Astrocyte (in vitro differentiated cells and primary cell): Measurements from ENCODE around the gene REL. TPM values are rescaled to one million over a fixed set of nuclear protein-coding genes. Genes with fewer than 3 reads are reported as not detected.

ENCODE experiments used
- DNase-seq: peaks from one replicate; pipeline ENCODE4 v3.0.0-alpha.2; 2010; ENCODE audit warnings: low read depth
- FAIRE-seq: peaks from 2 replicates; lab custom pipeline; 2011; peaks lifted over from hg19 to GRCh38; lab: Jason Lieb, UNC
- H2AFZ ChIP-seq: 2 replicates; pipeline ENCODE4 v1.6.0; 2012; ENCODE audit warnings: low read depth, low read length, inconsistent platforms
- H3K27ac ChIP-seq: 2 replicates; pipeline ENCODE4 v1.5.1; 2011; ENCODE audit warnings: low read depth, low read length, inconsistent platforms
- H3K27me3 ChIP-seq: 2 replicates; pipeline ENCODE4 v1.6.0; 2011; ENCODE audit warnings: low read length, inconsistent platforms; ENCODE audit not compliant: insufficient read depth
- H3K36me3 ChIP-seq: 2 replicates; pipeline ENCODE4 v1.5.1; 2011; ENCODE audit warnings: low read length, inconsistent platforms; ENCODE audit not compliant: insufficient read depth
- H3K4me1 ChIP-seq: 2 replicates; pipeline ENCODE4 v1.5.1; 2011; ENCODE audit warnings: low read length, inconsistent platforms; ENCODE audit not compliant: insufficient read depth
- H3K4me2 ChIP-seq: 2 replicates; pipeline ENCODE4 v1.6.0; 2012; ENCODE audit warnings: low read length, inconsistent platforms
- H3K4me3 ChIP-seq: 2 replicates; pipeline ENCODE4 v1.5.1; 2011; ENCODE audit warnings: low read depth, mild to moderate bottlenecking, low read length, inconsistent platforms; ENCODE audit not compliant: insufficient read depth
- H3K79me2 ChIP-seq: 2 replicates; pipeline ENCODE4 v1.6.0; 2012; ENCODE audit warnings: mild to moderate bottlenecking, low read length, inconsistent platforms; ENCODE audit not compliant: insufficient read depth
- H3K9ac ChIP-seq: 2 replicates; pipeline ENCODE4 v1.6.0; 2012; ENCODE audit warnings: mild to moderate bottlenecking, low read length, inconsistent platforms
- H3K9me3 ChIP-seq: 2 replicates; pipeline ENCODE4 v1.5.1; 2012; ENCODE audit warnings: low read depth, mild to moderate bottlenecking, low read length, inconsistent platforms; ENCODE audit not compliant: insufficient read depth
- H4K20me1 ChIP-seq: 2 replicates; pipeline ENCODE4 v1.6.0; 2012; ENCODE audit warnings: low read length, inconsistent platforms; ENCODE audit not compliant: insufficient read depth
- H3K27ac Mint-ChIP-seq: one replicate; pipeline ENCODE4 v1.8.0; 2021; ENCODE audit warnings: mild to moderate bottlenecking, mixed read lengths; ENCODE audit not compliant: unreplicated experiment
- H3K27me3 Mint-ChIP-seq: one replicate; pipeline ENCODE4 v1.8.0; 2021; ENCODE audit warnings: low read depth, mixed read lengths; ENCODE audit not compliant: unreplicated experiment
- H3K36me3 Mint-ChIP-seq: one replicate; pipeline ENCODE4 v1.8.0; 2021; ENCODE audit warnings: low read depth, mixed read lengths; ENCODE audit not compliant: unreplicated experiment
- H3K4me1 Mint-ChIP-seq: one replicate; pipeline ENCODE4 v1.8.0; 2021; ENCODE audit warnings: low read depth, mixed read lengths; ENCODE audit not compliant: unreplicated experiment
- H3K4me3 Mint-ChIP-seq: one replicate; pipeline ENCODE4 v1.8.0; 2021; ENCODE audit warnings: mild to moderate bottlenecking, moderate library complexity, mixed read lengths; ENCODE audit not compliant: unreplicated experiment
- H3K9me3 Mint-ChIP-seq: one replicate; pipeline ENCODE4 v1.8.0; 2021; ENCODE audit warnings: mild to moderate bottlenecking, mixed read lengths; ENCODE audit not compliant: unreplicated experiment
- CTCF ChIP-seq: IDR thresholded peaks from 2 replicates; pipeline ENCODE4 v1.5.1; 2011; ENCODE audit warnings: low read depth, mild to moderate bottlenecking, inconsistent platforms, low read length, moderate library complexity; ENCODE audit not compliant: insufficient read depth
- EZH2 ChIP-seq: IDR thresholded peaks from 2 replicates; pipeline ENCODE4 v1.6.1; 2012; ENCODE audit warnings: mild to moderate bottlenecking, low read length, inconsistent platforms; ENCODE audit not compliant: insufficient read depth
- total RNA-seq: library from RNA; stranded (reverse); gene quantifications from 2 replicates; pipeline ENCODE4 v1.2.1, GENCODE V29; 2021

Gene REL
- total RNA-seq, 1 donor from 2014 or later = 6.5 TPM

- no peaks in the 10 kb centered on the region for H3K9me3 Mint-ChIP-seq
- Histone ChIP-seq H4K20me1 (no peaks in the 10 kb centered on the region), H2AFZ (no peak overlapping the region), H3K4me3 (no peak overlapping the region), H3K4me2 (no peak overlapping the region), H3K27ac (no peak overlapping the region), H3K36me3 (no peaks in the 10 kb centered on the region), H3K4me1 (no peaks in the 10 kb centered on the region), H3K9me3 (no peaks in the 10 kb centered on the region), H3K27me3 (no peaks in the 10 kb centered on the region), H3K9ac (no peak overlapping the region), H3K79me2 (no peaks in the 10 kb centered on the region)
- TF ChIP-seq CTCF (no peak), EZH2 (no peak)
- H3K4me3 Mint-ChIP-seq = no peak overlapping the region
- FAIRE-seq (no peak), DNase-seq (no peak)
- H3K36me3 Mint-ChIP-seq = peaks cover 2% of the 10 kb centered on the region
- peaks cover 4% of the 10 kb centered on the region for H3K4me1 Mint-ChIP-seq
- H3K27me3 Mint-ChIP-seq = no peaks in the 10 kb centered on the region
- H3K27ac Mint-ChIP-seq = no peak overlapping the region
These were observed 92.3 kb downstream of the REL start for GRCh38 chr2:60973705-60974104.

GRCh38 chr2:60974652-60975051 is 93.3 kb downstream of the REL start:
- H3K4me3 Mint-ChIP-seq = no peak overlapping the region
- Histone ChIP-seq H3K79me2 (no peaks in the 10 kb centered on the region), H3K9ac (no peak overlapping the region), H3K27ac (no peak overlapping the region), H3K36me3 (no peaks in the 10 kb centered on the region), H2AFZ (no peak overlapping the region), H3K9me3 (no peaks in the 10 kb centered on the region), H3K4me1 (no peaks in the 10 kb centered on the region), H3K4me2 (no peak overlapping the region), H3K27me3 (no peaks in the 10 kb centered on the region), H3K4me3 (no peak overlapping the region), H4K20me1 (no peaks in the 10 kb centered on the region)
- H3K4me1 Mint-ChIP-seq = peaks cover 4% of the 10 kb centered on the region
- FAIRE-seq = no peak
- no peak for DNase-seq
- no peaks in the 10 kb centered on the region for H3K27me3 Mint-ChIP-seq
- H3K9me3 Mint-ChIP-seq = no peaks in the 10 kb centered on the region
- TF ChIP-seq EZH2 (no peak), CTCF (no peak)
- peaks cover 2% of the 10 kb centered on the region for H3K36me3 Mint-ChIP-seq
- no peak overlapping the region for H3K27ac Mint-ChIP-seq

Other genes with a start within 250 kb of the REL start
- gene PAPOLG, start 125.3 kb upstream of the REL start, total RNA-seq = 12.5 and 14.8 TPM in 2 replicates
- 27.8 and 28.8 TPM in 2 replicates for gene PEX13, start 136.1 kb downstream of the REL start, total RNA-seq
- gene PUS10, start 136.7 kb downstream of the REL start, total RNA-seq = 7.7 and 9.4 TPM in 2 replicates
- gene SANBR, start 184.3 kb downstream of the REL start, total RNA-seq = 13.7 and 14.0 TPM in 2 replicates